Activated CD4-positive, alpha-beta memory T cell treated with anti-CD3 and anti-CD28 coated beads, Interleukin-2, amount 10 ng/mL, durations not matched to agents 7 days and 5 days (primary cell): Measurements from ENCODE around the gene EDAR. TPM values are rescaled to one million over a fixed set of nuclear protein-coding genes. Genes with fewer than 3 reads are reported as not detected.

ENCODE experiments used
- CTCF ChIA-PET: fragments of 350-600 bp; sonication (Branson Sonifier 250); formaldehyde crosslinking; loops from one replicate; lab custom pipeline; 2021; ENCODE audit warnings: antibody characterized with exemption, inconsistent platforms; lab: Charles Lee
- POLR2A ChIA-PET: fragments of 350-600 bp; sonication (Branson Sonifier 250); formaldehyde crosslinking; loops from one replicate; lab custom pipeline; 2021; ENCODE audit warnings: antibody characterized with exemption; lab: Charles Lee
- DNase-seq: peaks from one replicate; pipeline ENCODE4 v3.0.0-alpha.2; 2020
- H3K27ac Mint-ChIP-seq: one replicate; pipeline ENCODE4 v1.8.0; 2021; ENCODE audit warnings: mild to moderate bottlenecking, mixed read lengths
- H3K27me3 Mint-ChIP-seq: one replicate; pipeline ENCODE4 v1.8.0; 2021; ENCODE audit warnings: mixed read lengths
- H3K36me3 Mint-ChIP-seq: one replicate; pipeline ENCODE4 v1.8.0; 2021; ENCODE audit warnings: low read depth, mixed read lengths
- H3K4me1 Mint-ChIP-seq: one replicate; pipeline ENCODE4 v1.8.0; 2021; ENCODE audit warnings: mixed read lengths
- H3K4me3 Mint-ChIP-seq: one replicate; pipeline ENCODE4 v1.8.0; 2021; ENCODE audit warnings: mild to moderate bottlenecking, mixed read lengths
- H3K9me3 Mint-ChIP-seq: one replicate; pipeline ENCODE4 v1.8.0; 2021; ENCODE audit warnings: mixed read lengths
- total RNA-seq, 2 experiments: library from RNA; stranded (reverse); gene quantifications; one replicate each; pipeline ENCODE4 v1.2.3, GENCODE V29; 2021

EDAR gene
- total RNA-seq, 2 experiments from 2014 or later, result not detected

DNA sequence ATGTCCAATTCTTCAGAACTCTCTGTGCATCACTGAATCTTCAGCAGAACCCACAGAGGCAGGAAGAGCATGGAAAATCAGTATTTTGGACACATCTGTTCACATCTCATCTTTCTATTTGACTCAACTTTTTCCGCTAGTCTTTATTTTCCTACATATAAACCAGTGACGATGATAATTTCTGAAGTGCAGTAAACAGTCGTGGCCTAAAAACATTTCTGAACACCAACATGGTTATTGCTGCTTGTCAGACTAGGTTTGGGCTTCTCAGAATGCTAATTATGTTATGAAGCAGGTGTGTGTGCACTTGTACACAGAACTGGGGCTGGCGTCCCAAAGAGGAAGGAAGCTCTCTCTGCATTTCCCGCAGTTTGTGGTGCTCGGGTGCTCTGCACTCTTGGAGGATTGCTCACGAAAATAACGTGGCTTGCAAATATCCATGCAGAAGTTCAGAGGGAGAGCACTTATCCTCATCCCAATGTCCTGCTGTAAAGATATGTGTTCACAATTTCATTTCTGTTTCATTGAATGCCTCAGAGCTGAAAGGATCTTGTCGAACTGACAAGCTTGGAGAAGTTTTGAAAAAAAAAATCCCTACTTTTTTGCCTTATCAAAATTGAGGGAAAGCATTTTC is 50.8 kb downstream of the EDAR start:
- no peak for DNase-seq
- no peak overlapping the region for H3K4me3 Mint-ChIP-seq
- H3K4me1 Mint-ChIP-seq, result peaks cover 12% of the 10 kb centered on the region
- H3K27ac Mint-ChIP-seq, result no peak overlapping the region
- H3K36me3 Mint-ChIP-seq, result no peaks in the 10 kb centered on the region
- POLR2A ChIA-PET, result no interaction called here
- H3K27me3 Mint-ChIP-seq, result no peaks in the 10 kb centered on the region
- CTCF ChIA-PET, result interaction anchor here (1.2 kb wide), 1 partner anchor 9 kb away, joined by 3 read pairs; no protein-coding TSS in a partner anchor
- no peaks in the 10 kb centered on the region for H3K9me3 Mint-ChIP-seq

DNA sequence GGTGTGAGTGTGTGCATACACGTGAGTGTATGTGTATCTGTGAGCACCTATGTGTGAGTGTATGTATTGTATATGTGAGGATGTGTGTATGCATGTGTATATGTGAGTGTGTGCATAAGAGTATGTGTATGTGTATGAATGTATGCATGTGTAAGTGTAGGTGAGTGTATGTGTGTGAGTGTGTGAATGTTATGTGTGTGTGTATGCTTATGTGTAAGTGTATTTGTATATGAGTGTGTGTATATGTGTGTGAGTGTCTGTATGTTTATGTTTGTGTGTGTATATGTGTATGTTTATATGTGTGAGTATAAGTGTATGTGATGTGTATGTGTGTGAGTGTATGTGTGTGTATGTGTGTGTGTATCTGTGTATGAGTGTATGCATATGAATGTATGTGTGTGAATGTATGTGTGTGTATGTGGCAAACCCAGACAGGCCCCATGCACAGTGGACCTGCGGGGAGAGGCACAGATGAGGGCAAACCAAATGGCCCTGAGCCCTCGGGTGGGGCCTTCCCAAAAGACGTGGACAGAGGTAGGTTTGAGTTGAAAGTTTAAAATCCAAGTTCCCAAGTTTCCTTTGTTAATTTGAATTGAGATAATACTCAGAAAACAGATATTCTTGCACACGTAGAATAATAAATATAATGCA is 51.5 kb downstream of the EDAR start:
- H3K4me3 Mint-ChIP-seq, result no peak overlapping the region
- DNase-seq, result no peak

DNA sequence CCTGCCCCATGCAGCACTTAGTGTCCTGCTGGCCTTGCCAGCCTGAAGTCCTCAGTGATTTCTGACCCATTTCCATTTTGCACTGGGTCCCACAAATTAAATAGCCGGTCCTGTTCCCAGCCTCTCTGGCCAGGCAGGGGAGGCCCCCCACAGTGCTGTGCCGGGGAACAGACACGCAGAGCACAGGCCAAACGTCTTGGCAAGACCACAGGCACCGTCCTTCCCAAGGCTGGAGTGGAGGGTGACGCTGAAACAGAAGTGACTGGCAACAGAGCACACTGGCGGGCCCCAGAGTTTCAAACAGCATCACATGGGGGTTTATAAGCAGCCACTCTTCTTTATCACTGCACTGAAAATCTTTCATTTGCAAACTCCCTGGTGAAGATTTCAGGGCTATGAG is 52.2 kb downstream of the EDAR start:
- no peak overlapping the region for H3K27ac Mint-ChIP-seq
- ChIA-PET CTCF (no interaction called here), POLR2A (no interaction called here)
- H3K4me3 Mint-ChIP-seq, result no peak overlapping the region
- DNase-seq, result no peak
- peaks cover 12% of the 10 kb centered on the region for H3K4me1 Mint-ChIP-seq
- H3K9me3 Mint-ChIP-seq, result no peaks in the 10 kb centered on the region
- H3K27me3 Mint-ChIP-seq, result no peaks in the 10 kb centered on the region
- H3K36me3 Mint-ChIP-seq, result no peaks in the 10 kb centered on the region

More for the DNA sequence above, 51.5 kb downstream of the EDAR start:
- Mint-ChIP-seq H3K9me3 (no peaks in the 10 kb centered on the region), H3K36me3 (no peaks in the 10 kb centered on the region), H3K27ac (no peak overlapping the region), H3K4me1 (peaks cover 12% of the 10 kb centered on the region), H3K27me3 (no peaks in the 10 kb centered on the region)
- POLR2A ChIA-PET, result no interaction called here
- CTCF ChIA-PET, result interaction anchor here (1.2 kb wide), 1 partner anchor 9 kb away, joined by 3 read pairs; no protein-coding TSS in a partner anchor

DNA sequence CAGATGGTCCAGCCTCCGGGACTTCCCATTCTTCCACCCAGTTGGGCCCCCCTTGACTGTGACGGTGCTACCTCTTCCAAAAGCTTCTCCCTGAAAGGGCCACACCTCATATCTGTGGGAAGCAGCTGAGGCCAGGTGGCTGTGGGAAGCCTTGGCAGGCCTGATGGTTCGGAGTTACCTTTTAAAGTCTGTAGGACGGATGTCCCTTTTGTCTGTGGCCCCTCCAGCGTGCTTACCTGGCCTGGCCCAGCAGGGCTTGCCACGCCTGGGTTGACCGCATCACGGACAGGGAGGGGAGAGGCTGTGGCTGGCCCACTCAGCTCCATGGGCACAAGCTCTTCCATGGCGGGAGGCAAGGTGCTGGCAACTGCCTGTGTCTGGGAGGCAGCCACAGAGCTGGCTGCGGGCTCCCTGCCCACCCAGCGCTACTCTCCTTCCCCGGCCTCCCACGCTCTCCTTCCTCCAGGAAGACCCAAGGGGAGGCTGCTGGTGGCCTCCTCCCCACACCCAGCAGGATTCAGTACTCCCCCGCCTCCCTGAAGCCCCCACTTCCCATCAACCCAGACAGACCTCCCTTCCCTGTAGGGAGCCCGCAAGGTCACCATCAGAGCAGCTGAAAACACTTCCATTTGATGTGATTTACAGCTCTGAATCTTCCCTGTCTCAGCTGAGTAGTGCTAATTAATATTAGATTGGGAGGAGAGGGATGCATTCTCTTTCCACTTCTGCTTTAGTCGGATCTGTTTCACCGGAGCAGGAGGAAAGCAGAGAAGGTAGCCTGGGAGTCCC is 52.8 kb downstream of the EDAR start:
- POLR2A ChIA-PET, result no interaction called here
- H3K27ac Mint-ChIP-seq, result no peak overlapping the region
- no peak for DNase-seq
- CTCF ChIA-PET, result no interaction called here
- no peaks in the 10 kb centered on the region for H3K9me3 Mint-ChIP-seq
- H3K4me1 Mint-ChIP-seq, result peaks cover 12% of the 10 kb centered on the region
- no peak overlapping the region for H3K4me3 Mint-ChIP-seq
- H3K36me3 Mint-ChIP-seq, result no peaks in the 10 kb centered on the region
- H3K27me3 Mint-ChIP-seq, result no peaks in the 10 kb centered on the region

DNA sequence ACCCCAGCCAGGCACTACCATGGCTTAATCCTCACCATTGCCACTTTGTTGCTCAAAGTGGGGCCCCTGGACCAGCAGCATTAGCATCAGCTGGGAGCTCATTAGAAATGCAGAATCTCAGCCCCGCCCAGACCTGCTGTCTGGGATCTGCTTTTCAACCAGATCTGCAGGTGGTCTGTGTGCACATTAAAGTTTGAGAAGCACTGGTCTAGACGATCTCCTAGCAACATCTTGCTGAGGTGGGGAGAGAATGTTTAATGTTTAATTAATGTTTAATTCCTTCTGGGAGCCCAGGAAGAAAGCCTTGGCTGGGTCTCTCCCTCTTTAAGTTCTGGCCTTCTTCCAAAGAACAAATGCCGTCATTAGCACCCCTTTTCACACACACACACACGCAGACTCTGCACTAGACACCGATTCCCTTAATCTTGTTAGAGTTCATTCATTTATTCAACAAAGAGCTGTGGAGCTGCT is 53.7 kb downstream of the EDAR start:
- H3K9me3 Mint-ChIP-seq, result no peaks in the 10 kb centered on the region
- CTCF ChIA-PET, result no interaction called here
- H3K27ac Mint-ChIP-seq, result no peak overlapping the region
- no peak overlapping the region for H3K4me3 Mint-ChIP-seq
- DNase-seq, result no peak
- POLR2A ChIA-PET, result no interaction called here
- peaks cover 12% of the 10 kb centered on the region for H3K4me1 Mint-ChIP-seq
- H3K36me3 Mint-ChIP-seq, result no peaks in the 10 kb centered on the region
- no peaks in the 10 kb centered on the region for H3K27me3 Mint-ChIP-seq

DNA sequence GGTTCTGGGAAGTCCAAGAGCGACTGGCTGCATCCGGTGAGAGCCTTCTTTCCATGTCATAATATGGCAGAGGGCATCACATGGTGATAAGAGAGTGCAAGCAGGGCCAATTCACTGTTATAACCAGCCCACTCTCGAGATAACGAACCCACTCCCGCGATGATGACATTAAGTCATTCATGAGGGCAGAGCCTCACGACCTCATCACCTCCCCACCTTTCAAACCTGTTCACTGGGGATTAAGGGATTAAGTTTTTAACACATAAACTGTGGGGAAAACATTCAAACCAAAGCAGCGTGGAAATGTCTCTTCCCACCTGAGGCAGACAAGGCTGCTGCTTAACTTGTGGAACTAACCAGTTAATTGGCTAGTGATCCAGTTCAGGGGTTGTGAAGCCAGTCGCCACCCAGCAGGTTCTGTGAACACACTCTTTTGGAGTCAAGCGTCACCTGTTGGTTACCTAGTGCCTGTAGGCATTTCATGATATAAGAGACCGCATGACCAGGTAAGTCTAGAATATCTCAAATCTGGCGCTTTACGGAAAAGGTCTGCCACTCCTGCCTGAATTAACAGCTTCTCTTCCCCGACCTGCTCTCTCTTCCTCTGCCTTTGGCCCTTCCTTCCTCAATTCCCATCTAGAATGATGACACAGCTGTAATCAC is 54.3 kb downstream of the EDAR start:
- Mint-ChIP-seq H3K27me3 (no peaks in the 10 kb centered on the region), H3K36me3 (no peaks in the 10 kb centered on the region), H3K9me3 (no peaks in the 10 kb centered on the region), H3K4me3 (no peak overlapping the region), H3K4me1 (peaks cover 12% of the 10 kb centered on the region), H3K27ac (no peak overlapping the region)
- DNase-seq, result no peak
- CTCF ChIA-PET, result no interaction called here
- POLR2A ChIA-PET, result no interaction called here

DNA sequence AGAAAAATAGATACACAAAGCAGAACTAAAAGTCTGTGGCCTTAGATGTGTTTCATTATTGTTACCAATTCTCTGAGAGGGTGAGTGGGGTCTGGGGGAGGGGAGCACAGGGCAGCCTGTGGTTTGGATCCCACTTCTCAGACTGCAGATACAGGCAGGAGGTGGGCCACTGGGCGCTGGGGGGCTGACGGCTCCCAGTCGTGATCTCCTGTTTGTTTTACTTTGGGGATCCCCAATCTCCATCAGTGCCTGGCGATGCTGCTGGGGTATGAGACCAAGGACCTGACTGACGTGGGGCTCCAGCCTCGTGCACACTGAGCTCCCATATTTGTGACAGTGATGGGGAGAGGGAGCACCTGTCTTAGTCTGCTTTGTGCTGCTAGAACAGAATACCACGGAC is 54.9 kb downstream of the EDAR start:
- DNase-seq, result no peak
- Mint-ChIP-seq H3K27me3 (no peaks in the 10 kb centered on the region), H3K9me3 (no peaks in the 10 kb centered on the region), H3K27ac (no peak overlapping the region), H3K4me1 (peaks cover 12% of the 10 kb centered on the region), H3K36me3 (no peaks in the 10 kb centered on the region), H3K4me3 (no peak overlapping the region)
- ChIA-PET CTCF (no interaction called here), POLR2A (no interaction called here)

DNA sequence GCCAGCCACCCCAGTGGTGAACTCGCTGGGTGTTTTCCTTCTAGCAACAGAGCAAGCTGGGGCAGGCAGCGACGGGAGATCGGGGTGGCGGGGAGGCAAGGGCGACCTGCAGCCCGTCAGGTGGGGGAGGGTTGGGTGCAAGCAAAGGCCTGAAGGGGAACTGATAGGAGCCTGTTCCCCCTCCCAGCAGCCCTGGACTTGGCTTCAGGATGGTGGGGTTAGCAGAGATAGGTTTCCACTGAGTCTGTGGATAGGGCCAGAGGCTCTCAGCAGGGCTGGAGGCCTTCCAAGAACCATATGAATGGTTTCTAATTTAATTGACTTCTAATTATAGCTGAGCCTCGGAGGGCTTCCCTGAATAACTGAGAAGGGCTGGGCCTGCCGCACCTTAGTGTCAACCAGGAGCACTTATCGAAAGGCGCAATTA is 55.3 kb downstream of the EDAR start:
- H3K9me3 Mint-ChIP-seq, result no peaks in the 10 kb centered on the region
- ChIA-PET POLR2A (no interaction called here), CTCF (no interaction called here)
- DNase-seq, result no peak
- H3K36me3 Mint-ChIP-seq, result no peaks in the 10 kb centered on the region
- no peak overlapping the region for H3K27ac Mint-ChIP-seq
- no peaks in the 10 kb centered on the region for H3K27me3 Mint-ChIP-seq
- H3K4me3 Mint-ChIP-seq, result no peak overlapping the region
- peaks cover 12% of the 10 kb centered on the region for H3K4me1 Mint-ChIP-seq

DNA sequence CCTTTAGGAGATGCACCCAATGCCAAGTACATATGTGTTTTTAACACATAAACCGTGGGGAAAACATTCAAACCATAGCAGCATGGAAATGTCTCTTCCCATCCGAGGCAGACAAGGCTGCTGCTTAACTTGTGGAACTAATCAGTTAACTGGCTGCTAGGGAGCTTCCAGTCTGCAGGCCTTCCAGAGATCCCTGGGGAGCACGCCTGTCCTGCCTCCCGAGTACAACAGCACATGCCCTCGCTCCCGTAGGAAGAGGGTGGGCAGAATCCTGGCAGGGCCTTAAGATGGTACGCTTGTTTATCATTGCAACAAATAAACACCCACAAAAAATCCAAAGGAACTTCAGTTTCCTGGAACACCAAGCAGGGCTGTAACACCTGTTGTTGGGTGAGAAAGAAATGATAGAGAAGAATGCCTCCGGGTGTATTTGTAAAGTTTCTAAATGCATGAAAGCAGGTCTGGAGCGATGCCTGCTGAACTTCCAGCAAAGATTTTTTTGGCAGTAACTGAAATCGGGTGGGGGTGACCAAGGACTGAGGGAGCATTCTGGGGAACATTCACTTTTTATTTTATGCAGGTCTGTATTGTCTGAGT is 56.2 kb downstream of the EDAR start:
- Mint-ChIP-seq H3K27ac (no peak overlapping the region), H3K4me1 (peaks cover 6% of the 10 kb centered on the region), H3K27me3 (no peaks in the 10 kb centered on the region), H3K4me3 (no peak overlapping the region), H3K9me3 (no peaks in the 10 kb centered on the region), H3K36me3 (no peaks in the 10 kb centered on the region)
- ChIA-PET POLR2A (no interaction called here), CTCF (no interaction called here)
- DNase-seq, result no peak

DNA sequence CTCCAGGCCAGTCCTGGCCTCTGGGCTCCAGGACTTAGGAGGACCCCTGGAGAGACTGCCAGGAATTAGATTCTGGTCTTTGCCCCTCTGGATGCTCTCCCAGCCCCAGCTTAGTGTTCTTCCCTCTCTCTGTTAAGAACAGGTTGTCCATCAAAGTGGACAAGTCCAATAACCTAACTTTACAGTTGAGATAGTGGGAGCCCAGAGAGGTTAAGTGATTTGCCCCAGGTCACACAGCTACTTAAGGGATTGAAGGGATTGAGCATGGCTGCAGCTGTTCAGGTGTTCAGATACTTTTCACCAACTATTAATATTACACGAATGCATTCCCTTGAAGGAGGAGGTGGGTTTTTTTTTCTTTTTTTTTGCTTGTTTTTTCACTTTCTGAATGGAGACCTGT is 57.6 kb downstream of the EDAR start:
- no peaks in the 10 kb centered on the region for H3K36me3 Mint-ChIP-seq
- no peak overlapping the region for H3K27ac Mint-ChIP-seq
- CTCF ChIA-PET, result no interaction called here
- H3K9me3 Mint-ChIP-seq, result no peaks in the 10 kb centered on the region
- no peaks in the 10 kb centered on the region for H3K27me3 Mint-ChIP-seq
- no peak for DNase-seq
- H3K4me3 Mint-ChIP-seq, result no peak overlapping the region
- POLR2A ChIA-PET, result no interaction called here
- no peaks in the 10 kb centered on the region for H3K4me1 Mint-ChIP-seq

DNA sequence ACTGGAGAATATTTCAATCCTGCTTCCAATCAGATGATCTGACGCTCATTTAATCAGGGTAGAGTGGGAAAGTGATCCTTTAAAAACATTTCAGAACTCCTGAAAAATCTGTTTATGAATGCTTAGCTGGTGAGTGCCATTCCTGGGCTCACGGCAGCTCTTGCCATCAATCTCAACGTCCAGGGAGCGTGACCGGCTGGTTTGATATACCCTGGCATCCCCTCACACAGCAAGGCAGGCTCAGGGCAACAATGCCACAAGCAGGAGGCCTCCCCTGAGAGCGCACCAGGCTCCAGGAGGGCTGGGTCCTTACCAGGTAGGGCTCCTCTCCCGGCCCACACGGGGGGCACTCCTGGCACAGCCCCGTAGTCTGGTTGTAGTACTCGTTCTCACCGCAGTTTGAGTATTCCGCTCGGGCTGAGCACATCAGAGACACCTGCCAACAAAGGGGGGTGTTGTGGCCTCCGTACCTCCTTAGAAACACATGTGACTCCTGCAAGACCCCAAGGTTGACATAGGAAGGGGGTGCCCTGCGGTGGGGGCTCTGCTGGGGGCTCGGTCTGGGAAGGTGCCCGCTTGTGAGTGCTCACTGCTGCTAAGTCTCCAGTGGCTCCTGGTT is 59.1 kb downstream of the EDAR start:
- H3K27me3 Mint-ChIP-seq, result no peaks in the 10 kb centered on the region
- H3K4me1 Mint-ChIP-seq, result no peaks in the 10 kb centered on the region
- H3K4me3 Mint-ChIP-seq, result no peak overlapping the region
- CTCF ChIA-PET, result interaction anchor here (0.8 kb wide), 1 partner anchor 39 kb away, joined by 3 read pairs; no protein-coding TSS in a partner anchor
- no peaks in the 10 kb centered on the region for H3K36me3 Mint-ChIP-seq
- no peak overlapping the region for H3K27ac Mint-ChIP-seq
- H3K9me3 Mint-ChIP-seq, result no peaks in the 10 kb centered on the region
- POLR2A ChIA-PET, result no interaction called here
- no peak for DNase-seq

DNA sequence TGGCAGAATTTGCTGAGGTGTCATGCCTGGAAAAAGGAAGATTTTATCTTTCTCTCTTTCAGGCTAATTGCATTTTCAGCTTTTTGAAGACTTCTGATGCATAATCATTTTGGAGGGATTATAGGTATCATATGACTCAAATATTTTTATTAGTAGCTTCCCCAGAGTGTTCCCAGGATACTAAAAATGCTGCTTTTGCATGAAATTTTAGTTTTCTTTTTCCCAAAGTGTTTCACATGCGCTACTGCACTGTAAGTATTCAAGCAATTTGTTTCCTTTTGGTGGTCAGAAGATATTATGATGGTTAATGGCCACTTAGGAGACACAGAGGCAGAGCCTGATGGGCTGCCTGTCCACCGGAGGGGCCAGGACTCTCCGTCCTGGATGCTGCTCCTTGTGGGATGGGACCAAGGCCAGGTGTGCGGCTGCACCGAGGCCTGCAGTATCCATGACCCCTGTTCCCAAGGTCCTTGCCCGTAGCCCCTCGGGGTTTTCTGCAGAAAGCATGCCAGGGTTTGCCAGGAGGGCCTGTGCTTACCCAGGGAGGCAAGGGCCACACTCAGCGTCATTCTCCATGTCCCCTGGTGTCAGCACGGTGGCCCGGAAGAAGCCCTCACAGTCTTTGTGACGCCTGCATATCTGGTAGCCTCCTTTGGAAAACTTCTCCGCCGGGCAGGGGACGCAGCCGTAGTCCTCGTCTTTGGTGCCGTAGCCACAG is 60.2 kb downstream of the EDAR start:
- POLR2A ChIA-PET, result no interaction called here
- H3K27me3 Mint-ChIP-seq, result no peaks in the 10 kb centered on the region

More for the DNA sequence above, 60.2 kb downstream of the EDAR start:
- no peaks in the 10 kb centered on the region for H3K36me3 Mint-ChIP-seq
- H3K4me3 Mint-ChIP-seq, result no peak overlapping the region
- no peak overlapping the region for H3K27ac Mint-ChIP-seq
- CTCF ChIA-PET, result interaction anchor here (0.7 to 1.4 kb wide), 6 partner anchors 10 to 581 kb away, joined by 3 to 4 read pairs (median 4); no protein-coding TSS in a partner anchor
- H3K9me3 Mint-ChIP-seq, result no peaks in the 10 kb centered on the region
- DNase-seq, result no peak
- H3K4me1 Mint-ChIP-seq, result no peaks in the 10 kb centered on the region
